ENCODE measurements around the gene PMF1.

Gene PMF1

GRCh38 chr1:156241311-156241811 lies 28.6 kb downstream of the PMF1 start:
- DNase-seq, result no peak

- DNase-seq, result no peak
These were observed 29.1 kb downstream of the PMF1 start, which contains the start of gene BGLAP for GRCh38 chr1:156241926-156242325. TSS of gene BGLAP (plus strand) at chr1:156242184. CDS start at chr1:156242232, 48 bp downstream.

- no peak for DNase-seq
These were observed 29.9 kb downstream of the PMF1 start for GRCh38 chr1:156242738-156243137.

- no peak for DNase-seq
These were observed 31.3 kb downstream of the PMF1 start for GRCh38 chr1:156244126-156244525.

- no peak for DNase-seq
These were observed 31.9 kb downstream of the PMF1 start for GRCh38 chr1:156244712-156245111.

GRCh38 chr1:156245451-156246232 lies 32.8 kb downstream of the PMF1 start:
- no peak for DNase-seq

GRCh38 chr1:156246241-156246780 lies 33.5 kb downstream of the PMF1 start:
- DNase-seq, result no peak

- no peak for DNase-seq
These were observed 34.1 kb downstream of the PMF1 start for GRCh38 chr1:156246781-156247459.

- DNase-seq, result no peak
These were observed 34.9 kb downstream of the PMF1 start, which contains the start of gene PAQR6 for GRCh38 chr1:156247460-156248322. TSS of gene PAQR6 (minus strand) at chr1:156248056. CDS start at chr1:156246731, 1,325 bp downstream.

GRCh38 chr1:156248323-156248683 lies 35.5 kb downstream of the PMF1 start:
- DNase-seq, result no peak

GRCh38 chr1:156249593-156249992 lies 36.8 kb downstream of the PMF1 start:
- DNase-seq, result no peak

GRCh38 chr1:156251527-156251926 lies 38.7 kb downstream of the PMF1 start:
- no peak for DNase-seq

- no peak for DNase-seq
These were observed 40.8 kb downstream of the PMF1 start for GRCh38 chr1:156253634-156254033.

GRCh38 chr1:156257711-156258110 lies 44.9 kb downstream of the PMF1 start:
- no peak for DNase-seq

- no peak for DNase-seq
These were observed 46.1 kb downstream of the PMF1 start for GRCh38 chr1:156258859-156259258.

GRCh38 chr1:156259805-156260204 lies 47.0 kb downstream of the PMF1 start:
- no peak for DNase-seq

GRCh38 chr1:156260896-156261295 lies 48.1 kb downstream of the PMF1 start:
- no peak for DNase-seq

- no peak for DNase-seq
These were observed 49.9 kb downstream of the PMF1 start for GRCh38 chr1:156262461-156263287.

- no peak for DNase-seq
These were observed 50.5 kb downstream of the PMF1 start for GRCh38 chr1:156263288-156263655.

GRCh38 chr1:156266051-156266450 lies 53.2 kb downstream of the PMF1 start:
- DNase-seq, result no peak

GRCh38 chr1:156268336-156268735 lies 55.5 kb downstream of the PMF1 start:
- no peak for DNase-seq

- no peak for DNase-seq
These were observed 57.5 kb downstream of the PMF1 start for GRCh38 chr1:156270314-156270713.

Measured in NCI-H2029 treated with DMSO at 0.1 percent for 48 hours (cell line).